GM12891 (cell line): Measurements from ENCODE around the gene SLC19A1.
A peak's percentile ranks its signal among the peaks of the same experiment; 100 is the strongest.

Experiments used
- DNase-seq: peaks from one replicate; pipeline ENCODE4 v3.0.0; 2011; ENCODE audit warnings: low spot score; ENCODE audit not compliant: insufficient read length
- FAIRE-seq: peaks from 2 replicates; lab custom pipeline; 2011; peaks lifted over from hg19 to GRCh38; lab: Jason Lieb, UNC
- PAX5 ChIP-seq: IDR thresholded peaks from 2 replicates; pipeline ENCODE4 v1.6.1; 2011; ENCODE audit warnings: low read length, moderate library complexity, mild to moderate bottlenecking; ENCODE audit not compliant: insufficient read depth, severe bottlenecking
- POLR2A ChIP-seq: IDR thresholded peaks from 2 replicates; pipeline ENCODE4 v1.6.1; 2011; ENCODE audit warnings: low read depth, low read length, control low read depth
- POLR2AphosphoS5 ChIP-seq: IDR thresholded peaks from 2 replicates; pipeline ENCODE4 v1.6.1; 2011; ENCODE audit warnings: low read depth, low read length, control low read depth
- POU2F2 ChIP-seq: IDR thresholded peaks from 2 replicates; pipeline ENCODE4 v1.6.1; 2011; ENCODE audit warnings: low read depth, mild to moderate bottlenecking, control low read depth, low read length, moderate library complexity
- SPI1 ChIP-seq: IDR thresholded peaks from 2 replicates; pipeline ENCODE4 v1.6.1; 2011; ENCODE audit warnings: low read depth, low read length, control low read depth
- TAF1 ChIP-seq: IDR thresholded peaks from 2 replicates; pipeline ENCODE4 v1.6.1; 2011; ENCODE audit warnings: low read depth, low read length, control low read depth

Gene SLC19A1

DNA sequence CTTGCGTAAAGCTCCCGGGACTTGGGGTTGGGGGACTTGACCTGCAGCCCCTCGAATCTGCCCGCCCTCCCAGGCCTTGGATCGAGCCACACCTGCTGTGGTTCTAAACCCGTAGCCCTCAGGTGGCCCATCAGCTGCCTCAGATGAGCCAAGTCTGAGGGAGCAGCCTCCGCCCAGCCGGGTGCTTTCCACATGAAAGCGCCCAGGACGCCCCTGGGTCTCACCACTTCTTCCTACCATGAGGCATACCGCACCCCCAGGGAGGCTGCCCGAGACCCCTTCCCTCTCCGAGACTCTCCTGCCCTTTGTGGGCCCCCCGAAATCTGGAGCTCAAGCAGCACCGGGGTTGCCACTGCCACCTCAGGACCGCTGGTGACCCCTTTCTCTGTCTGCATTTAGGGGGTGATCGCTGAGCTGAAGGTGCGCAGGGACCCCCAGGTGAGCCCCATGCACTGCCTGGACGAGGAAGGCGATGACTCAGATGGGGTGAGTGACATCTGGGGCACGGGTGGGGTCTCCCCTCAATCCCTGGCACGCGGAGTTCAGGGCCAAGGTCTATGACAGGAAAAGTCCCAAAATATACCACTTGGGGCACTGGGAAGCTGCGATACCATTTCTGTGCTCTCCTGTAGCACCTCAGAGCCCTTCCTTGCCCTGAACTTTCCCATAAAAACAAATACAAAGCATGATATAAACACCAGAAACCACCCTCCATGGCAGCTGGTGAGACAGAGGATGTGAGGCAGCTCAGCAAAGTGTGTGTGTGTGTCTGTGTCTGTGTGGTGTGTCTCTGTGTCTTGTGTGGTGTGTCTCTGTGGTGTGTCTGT, 68.5 kb downstream of the SLC19A1 start:
- TF ChIP-seq PAX5: no peak
- TF ChIP-seq POLR2A: no peak
- no peak for TF ChIP-seq TAF1
- no peak for TF ChIP-seq SPI1
- no peak for TF ChIP-seq POU2F2
- no peak for TF ChIP-seq POLR2AphosphoS5
- FAIRE-seq: no peak
- no peak for DNase-seq

DNA sequence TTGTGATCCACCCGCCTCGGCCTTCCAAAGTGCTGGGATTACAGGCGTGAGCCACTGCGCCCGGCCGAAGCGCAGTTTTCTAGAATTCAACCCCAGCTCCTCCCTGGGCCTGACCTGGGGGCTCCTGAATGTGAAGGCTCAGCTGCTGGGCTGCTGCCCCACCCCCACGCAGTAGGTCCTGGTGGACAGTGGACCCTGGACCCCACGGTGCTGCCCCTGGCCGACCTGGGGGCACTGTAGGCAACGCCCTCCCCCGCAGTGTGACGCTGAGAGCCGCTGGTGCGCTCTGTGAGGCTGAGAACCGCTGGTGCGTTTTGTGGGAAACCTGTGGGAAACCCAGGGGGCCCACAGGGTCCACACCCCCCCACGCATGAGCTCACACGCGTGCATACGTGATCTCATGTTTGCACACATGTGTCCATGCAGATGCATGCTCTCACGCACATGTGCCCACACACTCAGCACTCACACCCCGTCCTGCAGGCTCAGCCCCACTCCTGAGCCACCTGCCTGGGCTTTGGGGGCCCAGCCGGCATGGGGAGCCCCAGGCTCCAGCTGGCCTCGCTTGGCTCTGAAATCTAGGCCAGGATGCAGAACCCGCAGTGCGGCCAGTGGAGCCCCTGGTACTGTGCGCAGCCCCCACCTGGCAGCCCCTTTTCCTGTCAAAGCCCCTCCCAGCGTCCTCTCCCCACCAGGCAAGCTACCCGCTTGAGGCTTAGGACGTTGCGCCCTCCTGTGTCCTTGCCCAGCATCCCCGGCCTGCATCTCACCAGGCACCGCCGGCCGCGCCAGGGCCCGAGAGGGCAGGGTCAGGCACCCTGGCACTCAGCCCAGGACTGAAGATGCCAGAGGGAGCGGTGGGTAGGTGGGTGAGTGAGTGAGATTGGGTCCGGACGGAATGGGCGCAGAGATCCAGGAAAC, 69.5 kb downstream of the SLC19A1 start:
- DNase-seq (no peak), FAIRE-seq (no peak)
- TF ChIP-seq SPI1: no peak
- no peak for TF ChIP-seq POLR2A
- TF ChIP-seq TAF1: no peak
- TF ChIP-seq POLR2AphosphoS5: no peak
- no peak for TF ChIP-seq PAX5
- no peak for TF ChIP-seq POU2F2

DNA sequence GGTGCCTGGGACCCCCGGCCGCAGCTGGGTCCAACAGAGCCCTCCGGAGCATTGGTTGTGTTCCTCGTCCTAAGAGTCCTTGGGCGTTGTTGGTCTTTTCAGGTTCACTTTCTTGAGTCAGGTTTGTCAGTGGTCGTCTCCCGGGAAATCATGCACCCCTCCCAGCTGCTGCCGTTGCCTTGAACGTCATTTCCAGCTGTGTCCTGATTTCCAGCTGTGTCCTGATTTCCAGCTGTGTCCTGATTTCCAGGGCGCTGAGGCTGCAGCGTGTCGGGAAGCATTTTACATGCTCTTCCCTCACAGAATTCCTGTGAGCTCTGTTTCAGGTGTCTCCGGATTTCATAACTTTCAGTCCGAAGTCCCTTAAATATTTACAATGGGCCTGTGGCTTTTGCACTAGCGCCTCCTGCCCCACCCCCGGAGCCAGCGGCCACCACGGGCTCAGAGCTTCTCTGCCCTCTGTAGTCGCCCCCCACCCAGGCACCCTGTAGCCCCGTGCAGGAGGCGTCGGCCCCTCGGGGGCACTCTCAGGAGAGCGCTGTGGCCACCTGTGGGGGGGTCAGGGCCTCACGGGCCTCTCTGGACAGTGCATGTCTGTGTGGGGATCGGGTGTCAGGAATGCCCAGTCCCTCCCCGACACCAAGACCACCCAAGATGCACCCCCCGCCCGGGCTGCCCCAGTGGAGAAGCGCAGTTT, 70.6 kb downstream of the SLC19A1 start:
- TF ChIP-seq PAX5: no peak
- TF ChIP-seq SPI1: no peak
- TF ChIP-seq POU2F2: no peak
- no peak for TF ChIP-seq POLR2AphosphoS5
- no peak for DNase-seq
- no peak for FAIRE-seq

DNA sequence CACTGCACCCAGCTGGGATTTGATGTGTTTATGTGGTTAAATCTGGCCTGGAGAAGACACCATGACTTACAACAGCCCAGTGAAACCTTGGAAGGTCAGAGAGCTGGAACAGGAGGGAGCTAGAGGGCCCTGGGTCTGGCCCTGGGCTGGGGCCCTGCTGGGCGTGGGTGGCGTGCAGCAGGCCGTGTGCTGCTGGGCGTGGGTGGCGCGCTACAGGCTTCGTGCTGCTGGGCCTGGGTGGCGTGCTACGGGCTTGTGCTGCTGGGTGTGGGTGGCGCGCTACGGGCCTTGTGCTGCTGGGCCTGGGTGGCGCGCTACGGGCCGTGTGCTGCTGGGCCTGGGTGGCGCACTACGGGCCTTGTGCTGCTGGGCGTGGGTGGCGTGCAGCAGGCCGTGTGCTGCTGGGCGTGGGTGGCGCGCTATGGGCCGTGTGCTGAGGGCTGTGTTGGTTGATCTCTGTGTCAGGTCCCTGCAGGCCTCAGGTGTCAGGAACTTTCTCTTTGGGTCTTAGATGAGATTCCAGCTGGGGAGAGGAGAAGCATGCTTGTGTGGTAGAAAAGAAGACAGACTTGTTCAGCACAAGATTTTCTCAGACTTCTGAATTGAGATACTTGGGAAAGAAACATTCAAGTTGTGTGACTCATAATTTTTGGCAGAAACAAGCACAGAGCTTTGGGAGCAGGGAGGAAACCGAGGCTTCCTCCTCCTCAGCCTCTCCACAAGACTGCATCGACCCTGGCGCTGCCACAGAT, 71.3 kb downstream of the SLC19A1 start:
- no peak for DNase-seq
- FAIRE-seq: peak; percentile 86
- no peak for TF ChIP-seq PAX5
- no peak for TF ChIP-seq POLR2AphosphoS5
- no peak for TF ChIP-seq POU2F2
- no peak for TF ChIP-seq SPI1

DNA sequence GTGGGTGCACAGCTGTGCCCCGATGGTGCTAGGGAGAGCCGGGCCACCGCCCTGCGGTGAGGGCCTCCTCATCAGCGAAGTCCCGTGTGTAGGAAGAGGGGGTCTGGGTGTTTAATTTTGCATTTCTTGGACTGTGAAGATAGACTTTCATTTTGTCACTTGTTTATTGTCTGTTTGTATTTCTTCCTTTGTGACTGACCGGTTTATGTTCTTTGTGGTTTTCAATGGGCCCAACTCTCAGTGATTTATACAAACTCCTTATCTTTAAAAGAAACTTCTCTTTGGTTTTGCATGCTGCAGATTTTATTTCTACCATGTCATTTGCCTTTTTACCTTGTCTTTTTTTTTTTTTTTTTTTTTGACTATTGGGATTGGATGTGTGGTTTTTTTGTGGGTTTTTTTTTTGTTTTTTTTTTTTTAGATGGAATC, 72.1 kb downstream of the SLC19A1 start:
- FAIRE-seq (no peak), DNase-seq (no peak)
- no peak for TF ChIP-seq POU2F2
- no peak for TF ChIP-seq POLR2AphosphoS5
- TF ChIP-seq SPI1: no peak
- no peak for TF ChIP-seq TAF1
- TF ChIP-seq PAX5: no peak
- no peak for TF ChIP-seq POLR2A

DNA sequence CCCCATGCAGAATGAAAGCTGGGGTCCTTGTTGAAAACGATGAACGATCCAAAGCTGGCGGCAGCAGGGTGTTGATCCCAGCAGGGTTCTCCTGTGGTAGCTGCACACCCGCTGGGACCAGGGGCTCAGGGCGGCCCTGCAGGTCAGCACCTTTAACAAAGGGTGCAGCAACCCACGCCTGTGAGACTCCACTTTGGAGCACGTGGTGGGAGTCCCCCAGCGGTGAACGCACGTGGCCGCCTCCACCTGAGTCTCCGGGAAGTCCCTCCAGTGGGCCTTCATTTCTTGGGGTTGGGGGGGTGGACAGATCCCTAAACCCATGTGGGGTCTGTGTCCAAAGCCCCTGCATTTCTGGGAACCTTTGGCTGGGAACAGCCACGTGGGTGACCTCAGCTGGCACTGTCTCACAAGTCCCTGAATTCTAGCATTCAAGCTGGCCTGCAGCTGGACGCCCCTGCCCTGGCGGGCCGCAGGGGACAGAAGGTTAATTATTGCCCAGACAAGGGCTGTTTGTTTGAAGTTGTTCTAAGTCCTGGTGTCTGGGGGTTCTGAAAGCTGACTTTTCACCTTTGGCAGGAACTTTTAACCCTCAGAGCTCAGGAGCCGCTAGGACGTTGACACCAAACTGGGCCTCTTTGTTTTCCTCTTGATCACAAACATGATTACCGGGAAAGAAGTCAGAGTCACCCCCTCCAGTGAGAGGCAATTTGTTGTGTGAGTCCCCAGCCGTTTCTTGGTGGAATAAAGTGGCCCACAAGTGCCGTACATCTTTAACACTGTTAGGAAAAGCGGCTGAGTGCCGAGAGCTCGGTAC, 72.8 kb downstream of the SLC19A1 start:
- no peak for DNase-seq
- no peak for FAIRE-seq
- TF ChIP-seq TAF1 (no peak), POLR2AphosphoS5 (no peak), PAX5 (no peak), POLR2A (no peak), SPI1 (no peak), POU2F2 (no peak)

DNA sequence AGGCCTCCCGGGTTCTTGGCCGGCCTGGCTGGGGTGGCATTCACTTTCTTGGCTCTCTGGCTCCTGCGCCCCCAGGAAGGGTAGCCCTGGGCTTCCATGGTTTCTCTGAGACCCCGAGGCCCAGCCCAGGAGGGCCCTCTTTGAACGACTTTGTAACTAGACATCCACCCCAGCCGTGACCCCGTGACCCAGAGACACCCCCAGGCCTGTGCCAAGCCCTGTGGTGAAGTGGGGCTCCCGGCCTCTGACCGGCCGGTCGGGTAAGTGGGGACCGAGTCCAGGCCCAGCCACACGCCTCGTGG, 73.3 kb downstream of the SLC19A1 start:
- FAIRE-seq (no peak), DNase-seq (no peak)
- TF ChIP-seq PAX5 (no peak), SPI1 (no peak), POLR2A (no peak), POLR2AphosphoS5 (no peak), TAF1 (no peak), POU2F2 (no peak)

DNA sequence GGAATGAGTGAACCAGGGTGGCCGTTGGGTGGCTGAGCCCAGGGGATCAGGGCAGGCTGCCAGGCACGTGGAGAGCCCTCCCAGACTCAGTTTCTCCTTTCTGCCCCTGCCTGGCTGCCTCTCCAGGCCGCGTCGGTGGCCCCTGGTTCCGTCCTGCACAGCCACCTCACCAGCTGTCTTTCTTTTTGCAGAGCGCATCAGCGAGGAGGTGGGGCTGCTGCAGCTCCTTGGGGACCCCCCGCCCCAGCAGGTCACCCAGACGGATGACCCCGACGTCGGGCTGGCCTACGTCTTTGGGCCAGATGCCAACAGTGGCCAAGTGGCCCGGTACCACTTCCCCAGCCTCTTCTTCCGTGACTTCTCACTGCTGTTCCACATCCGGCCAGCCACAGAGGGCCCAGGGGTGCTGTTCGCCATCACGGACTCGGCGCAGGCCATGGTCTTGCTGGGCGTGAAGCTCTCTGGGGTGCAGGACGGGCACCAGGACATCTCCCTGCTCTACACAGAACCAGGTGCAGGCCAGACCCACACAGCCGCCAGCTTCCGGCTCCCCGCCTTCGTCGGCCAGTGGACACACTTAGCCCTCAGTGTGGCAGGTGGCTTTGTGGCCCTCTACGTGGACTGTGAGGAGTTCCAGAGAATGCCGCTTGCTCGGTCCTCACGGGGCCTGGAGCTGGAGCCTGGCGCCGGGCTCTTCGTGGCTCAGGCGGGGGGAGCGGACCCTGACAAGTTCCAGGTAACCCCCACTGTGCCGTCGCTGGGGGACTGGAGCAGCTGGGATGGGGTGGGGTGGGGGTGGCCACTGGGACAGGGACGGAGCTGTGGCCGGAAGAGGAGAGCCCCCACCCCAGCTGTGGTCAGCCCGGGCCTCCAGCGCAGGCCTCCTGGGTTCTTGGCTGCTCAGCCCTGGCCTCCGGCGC, 73.9 kb downstream of the SLC19A1 start:
- FAIRE-seq (no peak), DNase-seq (no peak)
- TF ChIP-seq POLR2AphosphoS5 (no peak), SPI1 (no peak), TAF1 (no peak), POLR2A (no peak), POU2F2 (no peak), PAX5 (no peak)
